Measurements from ENCODE around the gene STXBP1.
A peak's percentile ranks its signal among the peaks of the same experiment; 100 is the strongest.

STXBP1 gene

DNA sequence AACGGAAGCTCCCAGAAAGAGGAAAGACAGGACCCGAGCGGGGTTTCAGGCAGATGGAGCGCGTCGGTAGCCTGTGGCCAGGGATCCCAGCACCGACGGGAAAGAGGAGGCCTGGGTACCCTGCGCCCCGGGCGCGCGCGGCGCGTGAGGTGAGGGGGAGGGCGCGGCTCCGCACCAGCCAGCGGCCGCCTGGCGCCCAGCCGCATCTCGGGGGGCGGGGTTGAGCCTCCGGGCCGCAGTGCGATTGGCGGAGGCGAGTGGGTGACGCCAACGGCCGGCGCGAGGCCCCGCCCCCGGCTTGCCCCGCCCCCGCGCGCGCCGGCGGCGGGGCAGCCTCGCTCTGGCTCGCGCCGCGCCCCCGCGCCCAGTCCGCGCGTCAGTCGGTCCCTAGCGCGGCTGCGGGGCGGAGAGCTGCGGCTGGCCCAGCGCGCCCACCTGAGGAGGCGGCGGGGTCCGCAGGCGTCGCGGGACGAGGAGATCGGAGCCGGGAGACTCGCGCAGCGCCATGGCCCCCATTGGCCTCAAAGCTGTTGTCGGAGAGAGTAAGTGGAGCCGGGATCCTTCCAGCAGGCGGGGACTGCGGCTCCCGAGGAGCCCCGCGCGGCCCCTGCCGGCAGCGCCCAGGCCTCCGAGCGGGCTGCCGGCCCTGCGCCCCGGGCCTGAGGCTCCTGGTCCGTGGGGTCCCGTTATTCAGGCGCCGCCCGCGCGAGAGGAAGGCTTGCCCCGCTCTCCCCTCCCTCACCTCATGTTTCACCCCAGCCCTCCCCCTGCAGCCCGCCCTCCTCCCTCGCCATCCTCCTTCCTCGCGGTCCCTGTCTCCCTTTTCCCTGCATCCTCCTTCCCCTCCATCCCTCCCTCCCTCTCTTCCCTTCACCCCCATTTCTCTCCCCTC is at the start of gene STXBP1:
Gene STXBP1 (plus strand): TSS at position 379 of the 892 bp plus-strand sequence. CDS start 127 bp downstream, at position 506.
- no peaks in the 10 kb centered on the region for H3K9me3 ChIP-seq
- no peaks in the 10 kb centered on the region for H3K27me3 ChIP-seq (ENCODE audit: low read depth)
- in situ Hi-C loops (cut with MboI; ENCODE audit: low sequenced_read_pairs), result no loop called here
- no peaks in the 10 kb centered on the region for H3K36me3 ChIP-seq (replicated peaks)
- peak; percentile 83 to 92 for DNase-seq (ENCODE audit: low spot score in 2 of 2)
- peak within 1 kb of the TSS; percentile 68 for H3K4me3 ChIP-seq
- H3K4me1 ChIP-seq, result peaks cover 17% of the 10 kb centered on the region; the same call in 1 of the 2 replicates

DNA sequence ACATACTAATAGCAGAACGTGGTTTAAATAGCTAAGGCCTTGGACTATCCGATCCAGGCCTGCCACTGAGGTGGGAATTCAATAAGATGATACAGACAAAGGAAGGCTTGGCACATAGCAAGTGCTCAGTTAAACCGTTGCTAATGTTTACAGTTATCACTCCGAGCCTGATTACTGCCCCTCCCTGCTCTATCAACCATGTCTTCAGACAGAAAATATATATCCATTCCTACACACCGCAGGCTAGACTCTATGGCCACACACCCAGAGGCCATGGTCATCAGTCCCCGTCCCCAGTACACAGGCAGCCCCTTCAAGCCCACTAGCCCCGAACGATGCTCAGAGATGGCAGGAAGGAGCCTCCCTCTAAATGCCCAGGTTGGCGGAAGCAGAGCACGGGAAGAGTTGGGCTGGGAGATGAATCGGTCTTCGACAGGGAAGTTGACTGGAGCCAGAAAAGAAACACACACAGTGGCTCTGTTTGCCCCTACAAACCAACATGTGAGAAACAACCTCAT is 49.7 kb upstream of the STXBP1 start:
- in situ Hi-C loops (cut with MboI; ENCODE audit: low sequenced_read_pairs), result no loop called here
- peaks cover 5% of the 10 kb centered on the region for H3K4me1 ChIP-seq
- peaks cover 3% of the 10 kb centered on the region for H3K36me3 ChIP-seq (replicated peaks)
- no peaks in the 10 kb centered on the region for H3K27me3 ChIP-seq (ENCODE audit: low read depth)
- DNase-seq (ENCODE audit: low spot score in 2 of 2), result no peak
- no peak overlapping the region for H3K4me3 ChIP-seq
- no peaks in the 10 kb centered on the region for H3K9me3 ChIP-seq

DNA sequence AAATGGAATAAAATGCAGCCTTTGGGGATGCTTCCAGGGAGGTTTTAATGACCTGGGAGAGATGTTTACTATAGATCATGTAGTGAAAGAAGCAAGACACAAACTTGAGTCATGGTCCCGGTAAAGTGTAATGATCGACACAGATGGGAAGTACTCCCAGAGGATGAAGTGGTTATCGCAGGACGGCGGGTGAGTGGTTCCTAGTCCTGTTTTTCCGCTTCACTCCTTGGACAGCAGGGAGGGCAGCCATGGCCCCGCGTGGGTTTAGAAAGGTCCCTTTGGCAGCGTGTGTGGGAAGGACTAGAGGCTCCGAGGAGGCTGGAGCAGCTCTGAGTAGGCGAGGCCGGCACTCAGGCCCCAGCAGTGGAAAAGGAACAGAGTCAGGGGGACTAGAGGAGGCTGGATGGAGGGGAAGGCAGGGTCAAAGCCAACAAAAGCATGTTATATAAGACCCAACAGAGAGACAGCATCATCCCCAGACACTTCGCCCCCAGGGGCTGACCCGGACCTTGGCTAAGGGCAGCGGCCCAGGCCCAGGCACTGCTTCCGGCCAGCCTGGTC is 49.2 kb upstream of the STXBP1 start:
- Histone ChIP-seq H3K27me3 (ENCODE audit: low read depth) (no peaks in the 10 kb centered on the region), H3K4me3 (no peak overlapping the region), H3K9me3 (no peaks in the 10 kb centered on the region), H3K36me3 (replicated peaks) (peaks cover 3% of the 10 kb centered on the region), H3K4me1 (peaks cover 5% of the 10 kb centered on the region)
- no peak for DNase-seq (ENCODE audit: low spot score in 2 of 2)
- in situ Hi-C loops (cut with MboI; ENCODE audit: low sequenced_read_pairs), result no loop called here

DNA sequence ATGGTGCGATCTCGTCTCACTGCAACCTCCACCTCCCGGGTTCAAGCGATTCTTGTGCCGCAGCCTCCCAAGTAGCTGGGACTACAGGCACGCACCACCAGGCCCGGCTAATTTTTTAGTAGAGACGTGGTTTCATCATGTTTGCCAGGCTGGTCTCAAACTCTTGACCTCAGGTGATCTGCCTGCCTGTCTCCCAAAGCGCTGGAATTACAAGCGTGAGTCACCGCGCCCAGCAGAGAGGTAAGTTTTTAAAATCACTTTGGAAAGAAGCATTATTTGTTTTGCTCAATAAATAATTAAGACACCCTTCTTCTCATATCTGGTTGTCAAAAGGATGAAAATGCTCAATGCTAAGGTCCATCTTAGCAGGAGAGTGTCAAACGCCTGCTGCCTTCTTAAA is 48.5 kb upstream of the STXBP1 start:
- no peak for DNase-seq (ENCODE audit: low spot score in 2 of 2)
- Histone ChIP-seq H3K4me3 (no peak overlapping the region), H3K4me1 (peaks cover 5% of the 10 kb centered on the region), H3K27me3 (ENCODE audit: low read depth) (no peaks in the 10 kb centered on the region), H3K9me3 (no peaks in the 10 kb centered on the region), H3K36me3 (replicated peaks) (peaks cover 3% of the 10 kb centered on the region)
- in situ Hi-C loops (cut with MboI; ENCODE audit: low sequenced_read_pairs), result no loop called here

DNA sequence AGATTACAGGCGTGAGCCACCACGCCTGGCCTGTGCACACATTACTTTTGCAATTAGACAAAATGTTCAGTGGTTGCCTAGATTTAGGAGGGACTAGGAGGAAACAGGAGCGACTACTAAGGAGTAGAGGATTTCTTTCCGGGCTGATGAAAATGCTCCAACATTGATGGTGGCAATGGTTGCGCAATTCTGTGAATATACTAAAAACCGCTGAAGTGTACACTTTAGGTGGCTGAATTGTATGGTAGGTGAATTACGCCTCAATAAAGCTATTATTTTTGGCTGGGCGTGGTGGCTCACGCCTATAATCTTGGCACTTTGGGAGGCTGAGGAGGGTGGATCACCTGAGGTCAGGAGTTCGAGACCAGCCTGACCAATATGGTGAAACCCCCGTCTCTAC is 46.8 kb upstream of the STXBP1 start:
- in situ Hi-C loops (cut with MboI; ENCODE audit: low sequenced_read_pairs), result no loop called here
- no peak overlapping the region for H3K4me3 ChIP-seq
- H3K4me1 ChIP-seq, result peaks cover 10% of the 10 kb centered on the region
- H3K9me3 ChIP-seq, result no peaks in the 10 kb centered on the region
- no peak for DNase-seq (ENCODE audit: low spot score in 2 of 2)
- H3K36me3 ChIP-seq (replicated peaks), result peaks cover 3% of the 10 kb centered on the region
- H3K27me3 ChIP-seq (ENCODE audit: low read depth), result no peaks in the 10 kb centered on the region

DNA sequence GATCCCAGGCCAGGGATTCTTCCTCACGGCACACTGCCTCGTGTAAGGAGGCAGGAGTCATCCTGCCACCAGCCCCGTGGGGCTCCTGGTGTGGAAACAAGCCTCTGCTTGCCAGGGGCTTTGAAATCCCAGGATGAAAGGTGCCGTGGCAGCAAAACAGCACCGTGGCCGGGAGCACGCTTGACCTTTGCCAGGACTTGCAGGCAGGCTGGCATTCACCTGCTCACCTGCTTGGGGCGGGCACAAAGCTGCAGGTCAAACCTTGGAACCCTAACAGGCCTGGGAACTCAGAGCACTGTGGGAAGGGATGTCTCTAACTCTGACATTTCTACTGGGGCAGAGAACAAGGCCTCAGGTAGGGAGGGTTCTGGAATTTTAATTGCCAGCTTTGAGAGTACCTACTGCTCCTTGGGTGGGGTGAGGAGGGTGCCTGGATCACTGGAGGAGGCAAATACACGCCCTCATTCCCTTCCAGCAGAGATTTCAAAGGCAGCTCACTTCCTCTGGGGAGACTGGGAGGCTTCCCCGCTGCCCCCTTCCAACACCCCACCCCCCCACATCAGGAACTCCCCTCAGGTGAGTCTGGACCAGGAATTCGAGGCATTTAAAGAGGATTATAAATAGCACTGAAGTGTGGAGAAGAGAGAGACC is 45.6 kb upstream of the STXBP1 start:
- no peaks in the 10 kb centered on the region for H3K27me3 ChIP-seq (ENCODE audit: low read depth)
- H3K36me3 ChIP-seq (replicated peaks), result peaks cover under 1% of the 10 kb centered on the region
- DNase-seq (ENCODE audit: low spot score in 2 of 2), result no peak
- H3K4me1 ChIP-seq, result peaks cover 10% of the 10 kb centered on the region
- in situ Hi-C loops (cut with MboI; ENCODE audit: low sequenced_read_pairs), result no loop called here
- no peaks in the 10 kb centered on the region for H3K9me3 ChIP-seq
- peak overlapping the region; percentile 72; the same call in 1 of the 2 replicates for H3K4me3 ChIP-seq

DNA sequence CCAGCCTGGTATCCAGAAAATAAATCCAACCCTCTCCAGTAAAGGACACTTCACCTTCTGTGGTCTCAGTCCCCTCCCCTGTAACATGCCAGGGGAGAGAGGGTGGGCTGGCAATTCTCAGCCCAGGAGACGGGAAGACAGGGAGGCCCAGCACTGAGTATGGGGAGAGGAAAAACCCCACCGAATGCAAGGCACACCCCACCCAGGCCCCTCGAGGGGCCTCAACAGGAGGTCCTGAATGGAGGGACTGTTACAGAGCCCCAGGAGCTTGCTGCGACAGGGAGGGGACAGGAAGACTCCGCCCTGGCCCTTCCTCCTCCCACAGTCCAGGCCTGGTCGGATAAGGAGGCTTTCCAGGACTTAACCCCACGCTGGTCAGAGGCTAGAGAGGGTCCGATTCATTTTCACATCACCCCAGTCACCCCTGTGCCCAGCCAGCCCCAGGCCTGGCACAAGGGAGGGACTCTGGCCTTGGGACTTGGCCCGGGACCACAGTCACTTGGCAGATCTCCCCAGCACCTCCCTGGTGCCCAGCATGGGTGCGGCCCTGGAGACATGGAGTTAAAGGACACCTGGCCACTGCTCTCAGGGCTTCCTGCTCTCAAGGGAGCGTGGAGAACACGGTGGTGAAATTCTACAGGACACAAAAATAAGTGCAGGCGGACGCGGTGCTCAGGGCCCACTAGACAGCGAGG is 44.9 kb upstream of the STXBP1 start:
- Histone ChIP-seq H3K4me1 (peaks cover 10% of the 10 kb centered on the region), H3K4me3 (peak overlapping the region; percentile 72), H3K9me3 (no peaks in the 10 kb centered on the region), H3K36me3 (replicated peaks) (no peaks in the 10 kb centered on the region; the same call in none of the 2 replicates), H3K27me3 (ENCODE audit: low read depth) (no peaks in the 10 kb centered on the region)
- in situ Hi-C loops (cut with MboI; ENCODE audit: low sequenced_read_pairs), result no loop called here
- peak in 1 of 2 experiments; percentile 59 for DNase-seq (ENCODE audit: low spot score in 2 of 2)

DNA sequence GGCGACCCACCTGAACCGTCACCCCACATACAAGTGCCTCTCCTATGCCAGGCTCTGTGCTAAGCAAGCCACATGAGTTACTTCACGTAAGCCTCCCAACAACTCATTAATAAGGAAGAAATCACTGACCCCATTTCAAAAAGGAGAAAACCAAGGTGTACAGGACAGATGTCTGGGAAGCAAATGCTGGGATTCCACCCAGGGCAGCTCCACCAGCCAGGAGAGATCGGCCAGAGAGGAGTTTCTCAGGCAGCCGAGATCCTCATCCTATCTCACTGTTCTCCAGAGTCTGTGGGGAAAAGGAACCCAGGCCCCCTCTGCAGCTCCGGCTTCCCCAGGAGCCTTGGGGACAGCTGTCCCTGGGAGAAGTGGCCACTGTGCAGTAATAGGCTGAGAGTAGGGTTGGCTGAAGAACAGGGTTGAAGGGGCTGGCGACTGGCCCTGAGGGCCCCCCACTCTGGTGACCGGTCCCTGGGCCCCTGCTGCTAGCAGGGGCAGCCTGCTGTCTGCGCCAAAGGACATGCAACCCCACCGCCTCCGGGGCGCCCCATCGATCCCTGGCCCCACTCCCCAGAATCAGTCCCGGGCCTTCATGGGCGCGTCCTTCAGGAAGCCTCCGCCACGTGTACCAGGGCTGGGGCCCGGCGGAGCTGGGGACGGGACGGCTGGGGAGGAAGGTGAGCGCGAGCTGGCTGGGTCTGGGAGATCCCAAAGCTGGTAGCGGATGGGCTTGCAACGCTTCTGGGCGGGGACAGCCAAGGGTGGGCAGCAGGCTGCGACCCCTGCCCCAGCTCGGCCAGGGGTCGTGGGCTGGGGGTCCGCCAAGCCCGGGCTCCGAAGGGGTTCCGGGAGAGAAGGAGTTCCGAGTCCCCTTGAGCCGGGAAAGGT is 44.1 kb upstream of the STXBP1 start:
- H3K36me3 ChIP-seq (replicated peaks), result no peaks in the 10 kb centered on the region; the same call in none of the 2 replicates
- H3K4me1 ChIP-seq, result peaks cover 10% of the 10 kb centered on the region
- H3K9me3 ChIP-seq, result no peaks in the 10 kb centered on the region
- peak in 1 of 2 experiments; percentile 55 for DNase-seq (ENCODE audit: low spot score in 2 of 2)
- in situ Hi-C loops (cut with MboI; ENCODE audit: low sequenced_read_pairs), result no loop called here
- peak overlapping the region; percentile 72 for H3K4me3 ChIP-seq
- H3K27me3 ChIP-seq (ENCODE audit: low read depth), result no peaks in the 10 kb centered on the region

DNA sequence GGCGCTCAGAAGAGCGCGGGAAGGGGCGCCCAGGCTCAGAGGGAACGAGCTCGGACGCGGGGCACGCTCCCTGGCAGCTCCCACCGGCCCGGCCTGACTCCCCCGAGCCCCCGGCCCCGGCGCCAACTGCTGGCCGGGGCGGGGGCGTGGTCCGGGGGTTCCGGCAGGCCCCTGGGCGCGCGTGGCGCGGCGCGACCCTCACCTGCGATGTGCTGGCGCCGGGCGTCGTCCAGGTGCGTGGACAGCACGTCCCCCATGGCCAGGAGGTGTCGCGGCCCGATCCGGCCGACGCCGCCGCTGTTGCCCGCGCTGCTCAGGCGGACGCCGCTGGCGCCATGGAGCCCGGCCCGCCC is 43.5 kb upstream of the STXBP1 start:
- in situ Hi-C loops (cut with MboI; ENCODE audit: low sequenced_read_pairs), result no loop called here
- peaks cover 10% of the 10 kb centered on the region for H3K4me1 ChIP-seq

DNA sequence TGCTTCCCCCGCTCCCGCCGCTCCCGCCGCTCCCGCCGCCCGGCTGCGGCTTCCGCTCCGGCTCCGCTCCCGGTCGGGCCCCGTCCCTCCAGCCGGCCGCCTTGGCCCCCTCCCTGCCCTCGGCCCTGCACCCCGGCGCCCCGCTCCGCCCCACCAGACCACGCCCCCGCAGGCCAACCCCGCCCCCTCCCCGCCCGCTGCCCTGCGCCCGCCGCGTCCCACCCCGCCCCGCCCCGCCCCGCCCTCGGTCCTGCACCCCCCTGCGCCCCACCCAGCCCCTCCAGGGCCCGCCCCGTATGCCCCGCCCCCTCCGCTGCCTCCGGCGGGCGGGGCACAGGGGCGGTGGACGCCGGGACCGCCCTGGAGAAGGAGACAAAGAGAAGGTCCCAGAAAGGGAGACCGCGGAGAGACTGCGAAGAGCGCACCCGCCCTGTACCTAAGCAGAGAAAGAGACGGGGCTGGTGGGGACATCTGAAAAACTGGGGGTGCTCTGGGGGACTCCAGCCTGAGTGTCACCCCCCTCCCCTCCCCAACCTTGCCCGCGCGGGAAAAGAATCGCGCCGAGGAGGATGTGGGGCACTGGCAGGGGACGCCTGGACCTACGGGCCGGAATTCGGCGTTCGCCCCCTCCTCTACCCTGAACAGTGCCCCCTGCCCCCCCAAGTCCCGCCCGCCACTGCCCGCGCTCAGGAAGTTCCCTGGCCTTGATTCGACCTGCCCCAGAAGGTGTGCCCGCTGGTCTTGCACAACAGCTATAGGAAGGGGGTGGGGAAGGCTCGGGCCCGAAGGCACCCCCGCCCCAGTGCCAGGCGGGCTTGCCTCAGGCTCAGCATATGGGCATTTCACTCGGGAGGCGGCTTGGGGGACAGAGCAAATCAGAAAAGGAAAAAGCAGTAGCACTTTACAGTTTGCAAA is 42.8 kb upstream of the STXBP1 start:
- H3K36me3 ChIP-seq (replicated peaks), result no peaks in the 10 kb centered on the region; the same call in none of the 2 replicates
- no peaks in the 10 kb centered on the region for H3K9me3 ChIP-seq
- in situ Hi-C loops (cut with MboI; ENCODE audit: low sequenced_read_pairs), result no loop called here
- H3K4me1 ChIP-seq, result peaks cover 10% of the 10 kb centered on the region
- peak; percentile 78 to 90 for DNase-seq (ENCODE audit: low spot score in 2 of 2)
- H3K4me3 ChIP-seq, result peak overlapping the region; percentile 72
- H3K27me3 ChIP-seq (ENCODE audit: low read depth), result no peaks in the 10 kb centered on the region

More for the DNA sequence above, 43.5 kb upstream of the STXBP1 start:
- Histone ChIP-seq H3K4me3 (peak overlapping the region; percentile 72), H3K9me3 (no peaks in the 10 kb centered on the region), H3K27me3 (ENCODE audit: low read depth) (no peaks in the 10 kb centered on the region), H3K36me3 (replicated peaks) (no peaks in the 10 kb centered on the region; the same call in none of the 2 replicates)
- DNase-seq (ENCODE audit: low spot score in 2 of 2), result no peak

DNA sequence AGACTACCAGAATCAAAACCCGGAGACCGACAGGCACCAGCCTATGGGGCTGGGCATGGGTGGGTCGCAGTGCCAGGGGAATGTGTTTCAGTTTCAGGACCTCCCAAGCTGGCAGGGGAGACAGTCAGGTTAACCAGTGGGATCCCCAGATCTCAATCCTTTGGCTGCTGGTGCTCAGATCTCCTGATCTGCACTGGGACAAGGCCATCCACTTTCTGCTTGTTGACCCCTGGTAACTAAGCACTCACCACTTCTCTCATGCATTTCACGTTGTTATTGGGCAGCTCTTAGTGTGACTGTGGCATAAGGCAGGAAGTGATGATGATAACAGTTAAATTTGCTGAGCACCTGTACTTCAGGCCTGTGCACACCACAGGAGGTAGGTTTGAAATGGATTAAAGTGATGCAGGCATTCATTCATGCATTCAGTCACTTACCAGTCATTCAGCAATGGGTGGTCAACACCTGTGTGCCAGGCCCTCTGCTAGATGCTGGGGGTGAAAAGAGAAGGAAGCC is 42.1 kb upstream of the STXBP1 start:
- in situ Hi-C loops (cut with MboI; ENCODE audit: low sequenced_read_pairs), result no loop called here
- no peaks in the 10 kb centered on the region; the same call in 1 of the 2 replicates for H3K36me3 ChIP-seq (replicated peaks)
- DNase-seq (ENCODE audit: low spot score in 2 of 2), result no peak
- H3K9me3 ChIP-seq, result no peaks in the 10 kb centered on the region
- H3K27me3 ChIP-seq (ENCODE audit: low read depth), result no peaks in the 10 kb centered on the region
- H3K4me1 ChIP-seq, result peaks cover 10% of the 10 kb centered on the region
- no peak overlapping the region for H3K4me3 ChIP-seq

All from HAP-1 (cell line).